Measurements from ENCODE around the gene LYPD5. TPM values are rescaled to one million over a fixed set of nuclear protein-coding genes. Genes with fewer than 3 reads are reported as not detected.

Gene LYPD5
- total RNA-seq, 1 donor from 2014 or later = 0.53 TPM

- no peaks in the 10 kb centered on the region for H3K36me3 ChIP-seq (ENCODE audit: control insufficient read depth, insufficient read depth, low read length)
- no peak for DNase-seq (ENCODE audit: low read depth)
- no peaks in the 10 kb centered on the region for H3K27me3 ChIP-seq (ENCODE audit: control insufficient read depth, insufficient read depth, low read length)
- no peak for FAIRE-seq
- no peak for TF ChIP-seq CTCF (IDR thresholded peaks at IDR 0.05; ENCODE audit: insufficient read depth, low read length, severe bottlenecking)
- peak overlapping the region; percentile 39 for H3K4me3 ChIP-seq (ENCODE audit: low read depth, low read length)
These were observed 4.2 kb downstream of the LYPD5 start for GRCh38 chr19:43798026-43798545.

GRCh38 chr19:43797556-43797955, 4.7 kb downstream of the LYPD5 start:
- FAIRE-seq = no peak
- no peak for DNase-seq (ENCODE audit: low read depth)
- H3K36me3 ChIP-seq (ENCODE audit: control insufficient read depth, insufficient read depth, low read length) = no peaks in the 10 kb centered on the region
- no peak for TF ChIP-seq CTCF (IDR thresholded peaks at IDR 0.05; ENCODE audit: insufficient read depth, low read length, severe bottlenecking)
- no peak overlapping the region for H3K4me3 ChIP-seq (ENCODE audit: low read depth, low read length)
- H3K27me3 ChIP-seq (ENCODE audit: control insufficient read depth, insufficient read depth, low read length) = no peaks in the 10 kb centered on the region

DNA sequence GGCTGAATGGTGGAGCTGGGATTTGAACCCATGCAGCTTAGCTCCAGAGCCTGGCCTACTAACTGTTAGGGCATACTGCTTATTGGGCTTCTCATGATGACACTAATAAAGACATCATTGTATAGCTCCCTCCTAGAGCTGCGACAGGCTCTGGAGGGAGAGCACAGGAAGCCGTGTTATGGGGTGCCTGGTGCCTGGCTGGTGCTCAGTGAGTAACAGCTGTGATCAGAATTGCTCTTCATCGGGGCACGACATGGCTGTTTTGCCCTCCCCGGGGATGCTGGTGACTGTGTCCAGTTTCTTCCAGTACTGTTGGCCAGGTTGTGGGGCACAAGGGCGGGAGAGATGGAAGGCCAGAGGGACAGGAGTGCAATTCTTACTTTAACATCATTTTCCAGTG, 5.1 kb downstream of the LYPD5 start:
- no peak for TF ChIP-seq CTCF (IDR thresholded peaks at IDR 0.05; ENCODE audit: insufficient read depth, low read length, severe bottlenecking)
- Histone ChIP-seq H3K36me3 (ENCODE audit: control insufficient read depth, insufficient read depth, low read length) (no peaks in the 10 kb centered on the region), H3K27me3 (ENCODE audit: control insufficient read depth, insufficient read depth, low read length) (no peaks in the 10 kb centered on the region), H3K4me3 (ENCODE audit: low read depth, low read length) (no peak overlapping the region)
- DNase-seq (ENCODE audit: low read depth) (no peak), FAIRE-seq (peak; percentile 43)

- no peaks in the 10 kb centered on the region for H3K27me3 ChIP-seq (ENCODE audit: control insufficient read depth, insufficient read depth, low read length)
- FAIRE-seq = no peak
- no peak overlapping the region for H3K4me3 ChIP-seq (ENCODE audit: low read depth, low read length)
- H3K36me3 ChIP-seq (ENCODE audit: control insufficient read depth, insufficient read depth, low read length) = no peaks in the 10 kb centered on the region
- DNase-seq (ENCODE audit: low read depth) = no peak
- no peak for TF ChIP-seq CTCF (IDR thresholded peaks at IDR 0.05; ENCODE audit: insufficient read depth, low read length, severe bottlenecking)
These were observed 11.7 kb downstream of the LYPD5 start for GRCh38 chr19:43790587-43790986.

DNA sequence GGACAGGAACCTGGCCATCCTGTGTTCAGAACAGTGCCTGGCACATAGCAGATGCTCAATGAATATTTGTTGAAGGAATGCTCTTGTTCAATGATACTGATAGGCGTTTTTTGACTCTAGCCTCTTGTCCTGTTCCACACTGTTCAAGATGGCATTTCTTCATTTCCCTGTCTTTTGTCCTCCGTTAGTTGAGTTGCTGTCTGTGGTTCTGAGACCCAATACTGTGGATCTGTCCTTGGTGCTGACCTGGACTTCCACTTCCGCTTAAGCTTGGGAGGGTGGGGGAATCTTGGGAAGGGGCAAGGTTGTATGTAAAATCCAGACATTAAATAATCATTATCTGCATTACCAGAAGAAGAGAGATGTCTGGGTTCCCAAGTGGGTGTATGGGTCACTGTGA, 13.2 kb downstream of the LYPD5 start:
- no peak overlapping the region for H3K4me3 ChIP-seq (ENCODE audit: low read depth, low read length)
- H3K27me3 ChIP-seq (ENCODE audit: control insufficient read depth, insufficient read depth, low read length) = no peaks in the 10 kb centered on the region
- DNase-seq (ENCODE audit: low read depth) = peak; percentile 33
- peak; percentile 76 for FAIRE-seq
- no peak for TF ChIP-seq CTCF (IDR thresholded peaks at IDR 0.05; ENCODE audit: insufficient read depth, low read length, severe bottlenecking)
- no peaks in the 10 kb centered on the region for H3K36me3 ChIP-seq (ENCODE audit: control insufficient read depth, insufficient read depth, low read length)

DNA sequence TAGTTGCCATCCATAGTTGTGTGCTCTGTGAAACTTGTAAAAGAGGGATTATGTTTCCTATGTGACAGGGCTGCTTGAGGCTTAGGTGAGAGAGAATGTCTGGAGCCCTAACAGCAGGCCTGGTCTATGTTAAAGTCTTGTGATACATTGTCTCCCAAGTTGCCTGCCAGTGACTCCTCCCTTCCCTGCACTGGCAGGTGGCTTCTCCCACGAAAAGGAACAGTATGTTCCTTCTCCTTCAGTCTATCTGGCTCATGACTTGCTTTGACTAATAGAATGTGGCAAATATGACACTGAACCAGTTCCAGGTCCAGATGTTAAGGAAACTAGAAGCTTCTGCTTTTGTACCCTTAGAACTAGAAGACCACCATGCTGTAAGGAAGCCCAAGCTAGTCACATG, 15.6 kb downstream of the LYPD5 start:
- Histone ChIP-seq H3K36me3 (ENCODE audit: control insufficient read depth, insufficient read depth, low read length) (no peaks in the 10 kb centered on the region), H3K27me3 (ENCODE audit: control insufficient read depth, insufficient read depth, low read length) (no peaks in the 10 kb centered on the region), H3K4me3 (ENCODE audit: low read depth, low read length) (no peak overlapping the region)
- FAIRE-seq (peak; percentile 23), DNase-seq (ENCODE audit: low read depth) (no peak)
- TF ChIP-seq CTCF (IDR thresholded peaks at IDR 0.05; ENCODE audit: insufficient read depth, low read length, severe bottlenecking) = no peak
